Measurements from ENCODE around the gene BTG2. TPM values are rescaled to one million over a fixed set of nuclear protein-coding genes. Genes with fewer than 3 reads are reported as not detected.

Gene BTG2
- total RNA-seq, 2 donors from 2014 or later = 119 to 164 TPM

DNA sequence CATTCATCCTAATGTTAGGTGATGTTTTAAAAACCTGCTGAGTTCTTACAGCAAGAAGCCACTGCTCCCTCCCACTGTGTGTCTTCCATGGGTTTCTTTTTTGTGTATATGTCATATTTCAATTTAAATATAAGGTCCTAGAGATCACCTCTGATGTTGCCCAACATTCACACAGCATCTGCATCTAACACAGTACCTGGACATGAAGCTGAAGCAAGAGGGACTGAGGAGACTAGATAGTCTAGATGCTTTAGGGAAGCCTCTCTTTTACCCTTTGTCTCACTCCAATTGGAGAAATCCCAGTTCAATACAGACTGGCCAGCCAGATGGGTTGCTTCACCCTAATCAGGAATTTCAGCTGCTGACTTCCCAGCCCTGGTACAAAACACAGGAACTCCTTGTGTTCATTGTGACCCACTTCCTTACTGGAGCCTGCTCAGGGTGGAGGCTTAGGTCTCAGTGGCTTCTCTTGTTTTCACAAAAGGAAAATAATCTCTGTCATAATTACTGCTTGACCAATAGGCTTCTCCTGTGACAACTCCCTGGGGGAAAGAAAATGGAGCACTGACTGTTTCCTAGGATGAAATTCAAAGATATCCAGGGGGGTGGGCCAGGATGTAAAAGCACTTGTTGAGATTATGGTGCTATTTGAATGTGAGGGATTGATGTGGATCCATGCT is 17.3 kb downstream of the BTG2 start:
- H3K4me1 ChIP-seq (ENCODE audit: control insufficient read depth in 1 of 2, low read depth in 2 of 2) = peaks cover 25 to 65% of the 10 kb centered on the region in 2 donors
- no peak for DNase-seq (ENCODE audit: low spot score)

GRCh38 chr1:203323587-203323986 is 18.3 kb downstream of the BTG2 start:
- H3K4me1 ChIP-seq (ENCODE audit: control insufficient read depth in 1 of 2, low read depth in 2 of 2) = peaks cover 25 to 66% of the 10 kb centered on the region in 2 donors
- ATAC-seq (ENCODE audit: insufficient number of reproducible peaks, low FRiP score, low read depth) (no peak), DNase-seq (ENCODE audit: low spot score) (no peak)
- no peaks in the 10 kb centered on the region for H3K36me3 ChIP-seq
- no peak for TF ChIP-seq CTCF (IDR thresholded peaks at IDR 0.05)
- H3K27ac ChIP-seq = peak overlapping the region in 1 of 2 donors; percentile 36
- H3K27me3 ChIP-seq (replicated peaks; ENCODE audit: insufficient read depth) = no peaks in the 10 kb centered on the region
- H3K9me3 ChIP-seq = no peaks in the 10 kb centered on the region
- no peak overlapping the region for H3K4me3 ChIP-seq

More for the DNA sequence above, 17.3 kb downstream of the BTG2 start:
- Histone ChIP-seq H3K4me3 (no peak overlapping the region), H3K27ac (peak overlapping the region; percentile 14 to 36), H3K36me3 (no peaks in the 10 kb centered on the region), H3K9me3 (no peaks in the 10 kb centered on the region), H3K27me3 (replicated peaks; ENCODE audit: insufficient read depth) (no peaks in the 10 kb centered on the region)
- TF ChIP-seq CTCF (IDR thresholded peaks at IDR 0.05) = no peak
- no peak for ATAC-seq (ENCODE audit: insufficient number of reproducible peaks, low FRiP score, low read depth)

DNA sequence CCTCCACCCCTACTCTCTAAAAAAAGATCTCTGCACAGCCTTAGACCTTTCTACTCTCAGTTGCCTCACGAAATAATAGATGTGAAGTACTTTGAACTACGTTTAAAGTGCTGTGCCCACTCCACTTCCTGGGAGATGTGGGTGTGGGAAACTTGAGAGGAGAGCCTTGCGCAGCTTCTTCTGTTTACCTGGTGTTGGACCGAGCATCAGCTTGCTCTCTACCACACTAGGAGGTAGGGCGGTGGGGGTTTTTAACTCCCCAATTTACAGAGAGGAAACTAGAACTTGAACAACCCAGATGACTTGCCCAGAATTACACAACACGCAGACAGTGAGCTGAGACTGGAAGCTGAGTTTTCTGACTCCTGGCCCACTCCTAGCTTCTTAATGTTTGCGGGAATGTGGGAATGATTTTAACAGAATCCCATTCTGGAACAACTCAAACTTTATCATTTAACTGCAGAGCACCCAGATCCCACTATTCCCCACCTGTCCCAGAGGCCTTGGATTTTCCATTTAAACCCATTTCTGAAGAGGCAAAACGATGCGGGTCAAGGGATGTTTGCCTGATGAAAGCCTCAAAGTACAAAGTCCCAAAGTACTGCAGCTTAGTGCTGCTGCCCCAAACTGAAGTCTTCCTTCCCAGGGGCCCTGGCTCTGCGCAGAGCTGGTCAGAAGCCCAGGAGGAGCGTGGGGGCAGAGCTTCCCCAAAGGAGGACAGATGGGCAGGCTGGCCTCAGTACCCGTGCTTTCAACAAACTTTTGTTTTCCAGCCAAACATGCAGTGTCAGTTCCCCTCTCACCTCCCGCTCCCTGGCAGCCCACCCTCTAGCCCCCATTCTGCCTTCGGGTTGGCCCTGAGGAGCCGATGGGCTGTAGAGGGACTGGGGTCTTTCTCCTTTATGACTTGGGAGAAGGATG is 19.0 kb downstream of the BTG2 start:
- peaks cover 25 to 66% of the 10 kb centered on the region in 2 donors for H3K4me1 ChIP-seq (ENCODE audit: control insufficient read depth in 1 of 2, low read depth in 2 of 2)
- no peaks in the 10 kb centered on the region for H3K27me3 ChIP-seq (replicated peaks; ENCODE audit: insufficient read depth)
- no peak for ATAC-seq (ENCODE audit: insufficient number of reproducible peaks, low FRiP score, low read depth)
- peak overlapping the region in 1 of 2 donors; percentile 36 for H3K27ac ChIP-seq
- no peaks in the 10 kb centered on the region for H3K9me3 ChIP-seq
- DNase-seq (ENCODE audit: low spot score) = no peak
- no peaks in the 10 kb centered on the region for H3K36me3 ChIP-seq
- TF ChIP-seq CTCF (IDR thresholded peaks at IDR 0.05) = no peak
- no peak overlapping the region for H3K4me3 ChIP-seq

- Histone ChIP-seq H3K4me1 (ENCODE audit: control insufficient read depth in 1 of 2, low read depth in 2 of 2) (peaks cover 25 to 66% of the 10 kb centered on the region in 2 donors), H3K27me3 (replicated peaks; ENCODE audit: insufficient read depth) (no peaks in the 10 kb centered on the region), H3K9me3 (no peaks in the 10 kb centered on the region), H3K27ac (peak overlapping the region in 1 of 2 donors; percentile 34), H3K4me3 (no peak overlapping the region), H3K36me3 (no peaks in the 10 kb centered on the region)
- no peak for TF ChIP-seq CTCF (IDR thresholded peaks at IDR 0.05)
- DNase-seq (ENCODE audit: low spot score) = no peak
- ATAC-seq (ENCODE audit: insufficient number of reproducible peaks, low FRiP score, low read depth) = no peak
Observed at GRCh38 chr1:203325026-203325417, 19.7 kb downstream of the BTG2 start.

GRCh38 chr1:203325418-203326091 is 20.2 kb downstream of the BTG2 start:
- Histone ChIP-seq H3K27me3 (replicated peaks; ENCODE audit: insufficient read depth) (no peaks in the 10 kb centered on the region), H3K27ac (peak overlapping the region in 1 of 2 donors; percentile 74), H3K4me3 (peak overlapping the region; percentile 17), H3K36me3 (no peaks in the 10 kb centered on the region), H3K4me1 (ENCODE audit: control insufficient read depth in 1 of 2, low read depth in 2 of 2) (peaks cover 25 to 61% of the 10 kb centered on the region in 2 donors), H3K9me3 (no peaks in the 10 kb centered on the region)
- TF ChIP-seq CTCF (IDR thresholded peaks at IDR 0.05) = no peak
- no peak for ATAC-seq (ENCODE audit: insufficient number of reproducible peaks, low FRiP score, low read depth)
- DNase-seq (ENCODE audit: low spot score) = no peak
